K562 (cell line): Measurements from ENCODE around the gene UBE2H. TPM values are rescaled to one million over a fixed set of nuclear protein-coding genes. Genes with fewer than 3 reads are reported as not detected.

Experiments used
- ATAC-seq: fragments of 200-7000 bp; cut with Tn5 transposase; 3 replicates; pipeline ENCODE4 v1.9.1; 2020; ENCODE audit warnings: moderate library complexity
- BruUV-seq: library from RNA; stranded (reverse); fragments of 400-500 nt; replicated peaks from 2 replicates; lab custom pipeline; 2021; lab: Mats Ljungman, UMichigan
- CTCF ChIA-PET: fragments of 300-600 bp; formaldehyde crosslinking; extraction: SDS; loops from one replicate; lab custom pipeline; 2021; ENCODE audit warnings: low intra/inter-chr PET ratio; lab: Yijun Ruan, JAX
- POLR2A ChIA-PET: fragments of 300-600, 350-650 bp; sonication (Branson Sonifier 250); formaldehyde crosslinking; extraction: SDS; loops from one replicate; lab custom pipeline; 2021; ENCODE audit warnings: antibody characterized with exemption, inconsistent platforms; lab: Yijun Ruan, JAX
- DNase-seq, 4 experiments: peaks; one replicate each; pipeline versions ENCODE4 v3.0.0 to v3.0.0-alpha.2; 2011 to 2018; ENCODE audit warnings: low spot score in 3 of 4, mixed read lengths in 3 of 4; ENCODE audit errors: extremely low read depth in 1 of 4
- FAIRE-seq: peaks from 2 replicates; lab custom pipeline; 2011; peaks lifted over from hg19 to GRCh38; lab: Jason Lieb, UNC
- H2AFZ ChIP-seq: 2 replicates; pipeline ENCODE4 v1.6.0; 2011; ENCODE audit warnings: low read depth, low read length, control low read depth, inconsistent platforms
- H3K27ac ChIP-seq: fragments of 200-600 bp; 3 replicates; pipeline ENCODE4 v1.8.0; 2011; ENCODE audit warnings: low read depth, mild to moderate bottlenecking, control low read depth, inconsistent platforms, low read length, moderate library complexity, mixed read lengths; ENCODE audit errors: extremely low read depth
- H3K27me3 ChIP-seq, 2 experiments: fragments of 300-600 bp in 1 of 2; 2 replicates in 1 of 2; 3 replicates in 1 of 2; pipeline versions ENCODE4 v1.6.0 to v1.8.0; 2011; ENCODE audit warnings: inconsistent platforms in 2 of 2, low read length in 2 of 2, mild to moderate bottlenecking in 1 of 2, mixed read lengths in 1 of 2, moderate library complexity in 1 of 2; ENCODE audit not compliant: control insufficient read depth in 2 of 2, insufficient read depth in 2 of 2
- H3K36me3 ChIP-seq: fragments of 300-600 bp; 3 replicates; pipeline ENCODE4 v1.8.0; 2011; ENCODE audit warnings: mild to moderate bottlenecking, low read length, inconsistent platforms; ENCODE audit not compliant: control insufficient read depth, insufficient read depth
- H3K4me1 ChIP-seq, 2 experiments: fragments of 200-600 bp in 1 of 2; replicated peaks in 1 of 2; 2 replicates in 1 of 2; 3 replicates in 1 of 2; pipeline versions ENCODE4 v1.5.1 to v1.8.0; 2011; ENCODE audit warnings: inconsistent platforms in 2 of 2, low read length in 2 of 2, mild to moderate bottlenecking in 1 of 2, mixed read lengths in 1 of 2, moderate library complexity in 1 of 2; ENCODE audit not compliant: control insufficient read depth in 2 of 2, insufficient read depth in 2 of 2
- H3K4me2 ChIP-seq: 2 replicates; pipeline ENCODE4 v1.6.1; 2011; ENCODE audit warnings: low read length, control low read depth, inconsistent platforms, mixed read lengths; ENCODE audit not compliant: insufficient read depth
- H3K4me3 ChIP-seq: fragments of 200-600 bp; sonication (generic), shearing (Covaris generic); 2 replicates; pipeline ENCODE4 v1.5.1; 2016; ENCODE audit warnings: control low read depth, inconsistent platforms
- H3K79me2 ChIP-seq: fragments of 200-600 bp; 3 replicates; pipeline ENCODE4 v1.8.0; 2011; ENCODE audit warnings: low read length, inconsistent platforms; ENCODE audit not compliant: control insufficient read depth, insufficient read depth
- H3K9ac ChIP-seq, 2 experiments: 2 replicates each; pipeline versions ENCODE4 v1.6.0 to v1.6.1; 2011; ENCODE audit warnings: low read depth in 2 of 2, low read length in 2 of 2, control low read depth in 1 of 2, inconsistent platforms in 1 of 2, mild to moderate bottlenecking in 1 of 2, mixed read lengths in 1 of 2; ENCODE audit not compliant: insufficient read depth in 1 of 2
- H3K9me1 ChIP-seq: one replicate; pipeline ENCODE4 v1.6.0; 2011; ENCODE audit warnings: inconsistent platforms, mild to moderate bottlenecking, low read length, moderate library complexity; ENCODE audit not compliant: control insufficient read depth, insufficient read depth
- H3K9me3 ChIP-seq: replicated peaks from 2 replicates; pipeline ENCODE4 v1.5.1; 2011; ENCODE audit warnings: low read depth, low read length, inconsistent platforms; ENCODE audit not compliant: control insufficient read depth, insufficient read depth
- H4K20me1 ChIP-seq: replicated peaks from 2 replicates; pipeline ENCODE4 v1.6.1; 2011; ENCODE audit warnings: low read length, inconsistent platforms, mixed read lengths; ENCODE audit not compliant: control insufficient read depth, insufficient read depth
- CEBPB ChIP-seq: fragments of 450-650 bp; IDR thresholded peaks from 2 replicates; pipeline ENCODE4 v1.6.1; 2016; ENCODE audit warnings: missing genetic modification characterization, missing compliant biosample characterization
- HDAC2 ChIP-seq: fragments of 450-650 bp; IDR thresholded peaks from 2 replicates; pipeline ENCODE4 v1.6.1; 2016; ENCODE audit warnings: mild to moderate bottlenecking
- HEY1 ChIP-seq: fragments of 250-450 bp; sonication (Bioruptor Pico); IDR thresholded peaks from 2 replicates; pipeline ENCODE4 v1.5.0; 2020; ENCODE audit warnings: mild to moderate bottlenecking, moderate library complexity, borderline replicate concordance
- HMGN3 ChIP-seq: IDR thresholded peaks from 2 replicates; pipeline ENCODE4 v1.6.1; 2011; ENCODE audit warnings: borderline replicate concordance, low read depth, mild to moderate bottlenecking, mixed read lengths, low read length; ENCODE audit not compliant: insufficient read length; ENCODE audit errors: extremely low read depth
- ZFP1 ChIP-seq: fragments of 450-650 bp; formaldehyde crosslinking; IDR thresholded peaks from 2 replicates; pipeline ENCODE4 v1.4.0; 2020; ENCODE audit warnings: mild to moderate bottlenecking, mixed read lengths
- ZKSCAN8 ChIP-seq: fragments of 200-800 bp; sonication (Bioruptor generic); IDR thresholded peaks from 2 replicates; pipeline ENCODE4 v1.6.1; 2016; ENCODE audit warnings: missing genetic modification characterization, missing compliant biosample characterization
- ZNF77 ChIP-seq: fragments of 250-450 bp; sonication (Bioruptor Pico); IDR thresholded peaks from 2 replicates; pipeline ENCODE4 v1.5.0; 2020
- WGBS: fragments of 100-300 bp; shearing (Covaris generic); methylation state at CpG from one replicate; pipeline ENCODE4 v1.1.6; 2016; ENCODE audit warnings: low coverage, mixed read lengths; ENCODE audit not compliant: insufficient coverage; ENCODE audit errors: missing lambda C conversion rate; 5-methylcytosine and 5-hydroxymethylcytosine counted together
- in situ Hi-C: fragments of 300-500 bp; cut with MboI; formaldehyde crosslinking; loops from 4 replicates; pipeline ENCODE4 v1.15.0; 2018; ENCODE audit warnings: inconsistent platforms, mixed read lengths
- intact Hi-C: fragments of 100-400 bp; cut with micrococcal nuclease; formaldehyde crosslinking; loops from 2 replicates; pipeline ENCODE4 v1.14.2; 2022
- polyA plus RNA-seq, 8 experiments: library from polyadenylated mRNA; depleted of rRNA in 4 of 8; stranded (reverse) in 5 of 8; unstranded in 3 of 8; fragments of >200 nt; fragmentation: Nextera tagmentation in 2 of 8; fragmentation: Illumina TruSeq in 1 of 8; extraction: Ambion mirVana in 2 of 8; extraction: Trizol in 1 of 8; gene quantifications; 2 replicates each; pipeline versions ENCODE4 v1.2.1 to v1.2.3, GENCODE V29; 2011 to 2014; ENCODE audit warnings: inconsistent platforms in 1 of 8, missing spikeins in 1 of 8
- total RNA-seq, 7 experiments: library from RNA; depleted of rRNA in 6 of 7; stranded (reverse); fragments of >200 nt in 6 of 7; fragmentation: Illumina TruSeq in 2 of 7; extraction: Trizol in 2 of 7; gene quantifications; 2 replicates each; pipeline versions ENCODE4 v1.2.1 to v1.2.3, GENCODE V29; 2011 to 2021; ENCODE audit warnings: low replicate concordance in 1 of 7
- TF ChIP-seq, protein P1 (sequence below): fragments of 250-450 bp; sonication (Bioruptor Pico); IDR thresholded peaks from 2 replicates; pipeline ENCODE4 v1.6.1; 2021; ENCODE audit warnings: mild to moderate bottlenecking

The UBE2H gene
- total and polyA plus RNA-seq, 9 of the 15 experiments (the other 6 are each of a cell fraction or from before 2014, with no cell fraction given), result 6.3 to 33.0 (median 13.3) TPM

DNA sequence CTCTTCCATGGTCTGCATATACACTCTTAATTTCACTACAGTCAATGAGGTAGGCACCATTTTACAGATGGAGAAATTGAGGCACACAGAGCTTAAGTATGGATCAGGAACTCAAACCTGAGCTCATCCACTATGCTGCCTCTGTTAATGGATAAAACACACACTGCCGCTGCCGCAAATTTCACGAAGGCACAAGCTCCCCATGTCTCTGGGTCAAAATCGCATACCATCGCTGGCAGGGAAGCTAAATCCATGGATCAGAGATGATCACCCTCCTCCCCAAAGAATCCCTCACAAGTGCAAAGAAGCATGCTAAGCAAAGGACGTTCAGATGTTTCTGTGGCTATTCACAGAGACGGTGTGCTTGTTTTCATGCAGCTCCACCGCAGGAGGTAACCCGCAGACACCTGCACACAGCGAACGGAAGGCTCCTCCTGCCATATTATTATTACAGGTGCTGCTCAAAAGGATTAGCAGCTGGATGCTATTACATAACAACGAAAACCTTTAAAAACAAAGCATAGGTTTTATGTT, 109.3 kb downstream of the UBE2H start (continued):
- TF ChIP-seq ZKSCAN8 (CRISPR knock-in tag) (no peak), HDAC2 (no peak), ZFP1 (CRISPR knock-in tag) (no peak), HMGN3 (no peak), HEY1 (CRISPR knock-in tag) (no peak)
- TF ChIP-seq, protein P1, sequence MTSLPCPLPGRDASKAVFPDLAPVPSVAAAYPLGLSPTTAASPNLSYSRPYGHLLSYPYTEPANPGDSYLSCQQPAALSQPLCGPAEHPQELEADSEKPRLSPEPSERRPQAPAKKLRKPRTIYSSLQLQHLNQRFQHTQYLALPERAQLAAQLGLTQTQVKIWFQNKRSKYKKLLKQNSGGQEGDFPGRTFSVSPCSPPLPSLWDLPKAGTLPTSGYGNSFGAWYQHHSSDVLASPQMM (CRISPR knock-in tag), result no peak
- TF ChIP-seq, all 486 proteins: peak for 7

DNA sequence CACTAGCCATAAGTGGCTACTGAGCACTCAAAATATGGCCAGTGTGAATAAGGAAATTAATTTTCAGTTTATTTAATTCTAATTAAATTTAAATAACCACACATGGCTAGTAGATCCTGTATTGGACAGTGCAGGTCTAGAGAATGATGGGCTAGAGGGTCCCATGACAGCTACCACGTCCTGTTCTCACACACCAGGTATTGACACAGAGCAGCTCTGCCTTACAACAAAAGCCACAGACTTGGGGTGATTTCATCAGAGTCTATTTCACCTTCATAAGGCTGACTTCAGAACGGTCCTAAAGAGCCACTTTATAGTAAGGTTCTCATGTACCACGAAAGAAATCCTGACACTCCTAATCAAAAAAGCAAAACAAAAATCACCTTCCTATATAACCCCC, 111.3 kb downstream of the UBE2H start:
- in situ Hi-C loops (no loop called here), intact Hi-C loops (no loop called here)
- no peaks in the 10 kb centered on the region for H4K20me1 ChIP-seq
- H3K79me2 ChIP-seq, result no peaks in the 10 kb centered on the region
- no peak overlapping the region for H3K4me3 ChIP-seq
- H3K4me2 ChIP-seq, result no peak overlapping the region
- ATAC-seq (no peak), FAIRE-seq (no peak), DNase-seq (no peak)
- TF ChIP-seq CEBPB (tag) (0 out of 2 replicates have a peak, but pooled peaks have one; percentile 9), ZNF77 (CRISPR knock-in tag) (no peak)
- WGBS, result 67% methylated on average over 3 of the region's 3 CpGs
- no peak overlapping the region for H3K27ac ChIP-seq
- H2AFZ ChIP-seq, result no peak overlapping the region
- H3K36me3 ChIP-seq, result no peaks in the 10 kb centered on the region
- no peaks in the 10 kb centered on the region for H3K9me3 ChIP-seq
- no peaks in the 10 kb centered on the region for H3K27me3 ChIP-seq
- no peaks in the 10 kb centered on the region for H3K9me1 ChIP-seq
- H3K4me1 ChIP-seq, result peaks cover 5 to 28% of the 10 kb centered on the region in 2 experiments; a peak in 4 of 5 replicates
- ChIA-PET CTCF (no interaction called here), POLR2A (interaction anchor here (0.9 to 2.5 kb wide), 2 partner anchors 10 to 15 kb away, joined by 3 to 8 read pairs; no protein-coding TSS in a partner anchor)
- BruUV-seq, result no TSS peak
- no peak overlapping the region for H3K9ac ChIP-seq
